SK-N-SH (cell line): ENCODE measurements around the gene TOMM22. TPM values are rescaled to one million over a fixed set of nuclear protein-coding genes. Genes with fewer than 3 reads are reported as not detected.

ENCODE experiments used
- CTCF ChIA-PET: fragments of 300-600, 350-600 bp; formaldehyde crosslinking; extraction: SDS; loops from one replicate; lab custom pipeline; 2021; lab: Yijun Ruan, JAX
- POLR2A ChIA-PET: fragments of 350-600 bp; sonication (Branson Sonifier 250); formaldehyde crosslinking; extraction: SDS; loops from one replicate; lab custom pipeline; 2020; ENCODE audit warnings: antibody characterized with exemption, inconsistent platforms; lab: Yijun Ruan, JAX
- DNase-seq: peaks from one replicate; pipeline ENCODE4 v3.0.0; 2012
- H2AFZ ChIP-seq: fragments of 200-600 bp; sonication (generic); 2 replicates; pipeline ENCODE4 v1.8.1; 2016; ENCODE audit warnings: antibody characterized with exemption, mild to moderate bottlenecking, low read depth
- H3F3A ChIP-seq: fragments of 200-600 bp; sonication (generic); replicated peaks from 2 replicates; pipeline ENCODE3; 2016; ENCODE audit warnings: antibody characterized with exemption, mild to moderate bottlenecking; ENCODE audit not compliant: insufficient read depth
- H3K27ac ChIP-seq, 2 experiments: fragments of 200-500 bp in 1 of 2; fragments of 200-600 bp in 1 of 2; sonication (Bioruptor generic) in 1 of 2; sonication (generic), shearing (Covaris generic) in 1 of 2; 2 replicates each; pipeline versions ENCODE4 v1.5.1 to v1.6.1; 2014 to 2016; ENCODE audit warnings: low read depth in 2 of 2, inconsistent platforms in 1 of 2, low read length in 1 of 2, mild to moderate bottlenecking in 1 of 2, mixed read lengths in 1 of 2
- H3K27me3 ChIP-seq: fragments of 200-600 bp; sonication (generic), shearing (Covaris generic); 2 replicates; pipeline ENCODE4 v1.6.1; 2016; ENCODE audit warnings: mixed run types; ENCODE audit not compliant: insufficient read depth
- H3K36me3 ChIP-seq, 2 experiments: fragments of 200-500 bp in 1 of 2; fragments of 200-600 bp in 1 of 2; sonication (Bioruptor generic) in 1 of 2; sonication (generic) in 1 of 2; replicated peaks in 1 of 2; 2 replicates each; pipeline versions ENCODE3 to v1.5.1; 2014 to 2016; ENCODE audit warnings: low read length in 1 of 2, mild to moderate bottlenecking in 1 of 2; ENCODE audit not compliant: insufficient read depth in 2 of 2, control insufficient read depth in 1 of 2
- H3K4me1 ChIP-seq, 2 experiments: fragments of 200-500 bp in 1 of 2; fragments of 200-600 bp in 1 of 2; sonication (Bioruptor generic) in 1 of 2; sonication (generic), shearing (Covaris generic) in 1 of 2; 2 replicates each; pipeline versions ENCODE4 v1.5.1 to v1.6.1; 2014 to 2016; ENCODE audit warnings: low read depth in 1 of 2, low read length in 1 of 2, mixed run types in 1 of 2; ENCODE audit not compliant: insufficient read depth in 2 of 2, control insufficient read depth in 1 of 2
- H3K4me2 ChIP-seq: fragments of 200-600 bp; sonication (generic), shearing (Covaris generic); 2 replicates; pipeline ENCODE4 v1.6.1; 2017; ENCODE audit warnings: mixed run types
- H3K4me3 ChIP-seq, 2 experiments: fragments of 200-500 bp in 1 of 2; fragments of 200-600 bp in 1 of 2; sonication (Bioruptor generic) in 1 of 2; sonication (generic), shearing (Covaris generic) in 1 of 2; 2 replicates each; pipeline versions ENCODE4 v1.5.1 to v1.8.1; 2014 to 2016; ENCODE audit warnings: low read depth in 2 of 2, inconsistent platforms in 1 of 2, low read length in 1 of 2, mild to moderate bottlenecking in 1 of 2, mixed read lengths in 1 of 2, moderate library complexity in 1 of 2
- H3K79me2 ChIP-seq: fragments of 200-600 bp; sonication (generic); 2 replicates; pipeline ENCODE4 v1.8.1; 2017; ENCODE audit warnings: mild to moderate bottlenecking; ENCODE audit not compliant: insufficient read depth
- H3K9ac ChIP-seq: fragments of 200-600 bp; sonication (generic); 2 replicates; pipeline ENCODE4 v1.6.1; 2017; ENCODE audit warnings: mixed run types
- H3K9me2 ChIP-seq: fragments of 200-600 bp; sonication (generic); 2 replicates; pipeline ENCODE4 v1.6.1; 2017; ENCODE audit warnings: mixed run types
- H3K9me3 ChIP-seq: fragments of 200-600 bp; sonication (generic); 2 replicates; pipeline ENCODE4 v1.6.1; 2017; ENCODE audit warnings: mixed run types, mild to moderate bottlenecking, moderate library complexity
- H4K20me1 ChIP-seq: fragments of 200-600 bp; sonication (generic); 2 replicates; pipeline ENCODE4 v1.6.1; 2017; ENCODE audit warnings: mild to moderate bottlenecking, mixed run types; ENCODE audit not compliant: insufficient read depth
- ELF1 ChIP-seq: IDR thresholded peaks from 2 replicates; pipeline ENCODE4 v1.4.0; 2012
- GATA2 ChIP-seq: sonication (generic); formaldehyde crosslinking; IDR thresholded peaks from 2 replicates; pipeline ENCODE4 v1.5.0; 2020; ENCODE audit warnings: mild to moderate bottlenecking, missing genetic modification reagents
- IRF3 ChIP-seq: fragments of 150-350 bp; IDR thresholded peaks from 2 replicates; pipeline ENCODE4 v1.6.1; 2016; ENCODE audit warnings: mild to moderate bottlenecking, low read depth, low read length
- NFIC ChIP-seq: IDR thresholded peaks from 2 replicates; pipeline ENCODE4 v1.4.0; 2012; ENCODE audit warnings: borderline replicate concordance
- POLR2AphosphoS5 ChIP-seq: IDR thresholded peaks from 2 replicates; pipeline ENCODE4 v1.6.1; 2012; ENCODE audit warnings: low read depth, low read length
- REST ChIP-seq: IDR thresholded peaks from 2 replicates; pipeline ENCODE4 v1.6.1; 2012; ENCODE audit warnings: mild to moderate bottlenecking, low read depth, low read length, moderate library complexity
- RXRA ChIP-seq: IDR thresholded peaks from 2 replicates; pipeline ENCODE4 v1.4.0; 2012; ENCODE audit warnings: low read depth, mild to moderate bottlenecking, borderline replicate concordance
- SIN3A ChIP-seq: IDR thresholded peaks from 2 replicates; pipeline ENCODE4 v1.6.1; 2012; ENCODE audit warnings: low read depth, mild to moderate bottlenecking, low read length, moderate library complexity, borderline replicate concordance
- TAF1 ChIP-seq: IDR thresholded peaks from 2 replicates; pipeline ENCODE4 v1.6.1; 2012; ENCODE audit warnings: low read depth, mild to moderate bottlenecking, low read length, moderate library complexity, borderline replicate concordance
- USF1 ChIP-seq: IDR thresholded peaks from 2 replicates; pipeline ENCODE4 v1.4.0; 2012; ENCODE audit warnings: low read depth, borderline replicate concordance
- USF2 ChIP-seq: fragments of 150-350 bp; IDR thresholded peaks from 2 replicates; pipeline ENCODE4 v1.6.1; 2017; ENCODE audit warnings: antibody characterized with exemption, low read length, low read depth, borderline replicate concordance
- WGBS: methylation state at CpG from one replicate; pipeline ENCODE4 v1.1.6; 2017; ENCODE audit warnings: low lambda C conversion rate; 5-methylcytosine and 5-hydroxymethylcytosine counted together
- polyA plus RNA-seq, 3 experiments: library from polyadenylated mRNA; depleted of rRNA; stranded (reverse); fragments of >200 nt; gene quantifications; 2 replicates each; pipeline ENCODE4 v1.2.3, GENCODE V29; 2012

Gene TOMM22
- polyA plus RNA-seq, 1 of the 3 experiments (the other 2 are of a cell fraction) = 33.1 TPM

GRCh38 chr22:38709306-38709705 lies 27.5 kb downstream of the TOMM22 start:
- Histone ChIP-seq H3K27ac (no peak overlapping the region), H3K9ac (no peak overlapping the region), H3K4me1 (peaks cover 0 to 5% of the 10 kb centered on the region in 2 experiments; a peak in 2 of 4 replicates), H3F3A (no peaks in the 10 kb centered on the region), H4K20me1 (peaks cover 21% of the 10 kb centered on the region; the same call in 1 of the 2 replicates), H3K4me2 (no peak overlapping the region), H3K79me2 (peaks cover 79% of the 10 kb centered on the region), H3K36me3 (peaks cover 0 to 3% of the 10 kb centered on the region in 2 experiments), H3K9me2 (no peaks in the 10 kb centered on the region), H3K27me3 (no peaks in the 10 kb centered on the region), H3K9me3 (no peaks in the 10 kb centered on the region), H3K4me3 (no peak overlapping the region), H2AFZ (no peak overlapping the region)
- TF ChIP-seq IRF3 = no peak
- TF ChIP-seq SIN3A = no peak
- no peak for TF ChIP-seq ELF1
- no peak for TF ChIP-seq TAF1
- TF ChIP-seq POLR2AphosphoS5 = no peak
- CTCF ChIA-PET = no interaction called here
- 91% methylated on average over 3 of the region's 3 CpGs for WGBS
- DNase-seq = no peak
- POLR2A ChIA-PET = interaction anchor here (0.6 kb wide), 1 partner anchor 41 kb away, joined by 3 read pairs; no protein-coding TSS in a partner anchor

- Histone ChIP-seq H3K4me3 (no peak overlapping the region), H3K4me1 (peaks cover 0 to 3% of the 10 kb centered on the region in 2 experiments; a peak in 1 of 4 replicates), H3K79me2 (peaks cover 89% of the 10 kb centered on the region), H3K9me2 (no peaks in the 10 kb centered on the region), H3K9ac (no peak overlapping the region), H3K9me3 (no peaks in the 10 kb centered on the region), H3F3A (no peaks in the 10 kb centered on the region), H2AFZ (no peak overlapping the region), H3K27me3 (no peaks in the 10 kb centered on the region), H3K36me3 (peaks cover 0 to 3% of the 10 kb centered on the region in 2 experiments), H4K20me1 (peaks cover 21% of the 10 kb centered on the region; the same call in 1 of the 2 replicates), H3K4me2 (no peak overlapping the region), H3K27ac (no peak overlapping the region)
- TF ChIP-seq GATA2 (CRISPR knock-in tag) (no peak), REST (no peak), USF2 (no peak), NFIC (no peak), USF1 (no peak), RXRA (no peak)
- ChIA-PET CTCF (no interaction called here), POLR2A (no interaction called here)
- DNase-seq = no peak
- WGBS = 88% methylated on average over 3 of the region's 3 CpGs
These were observed 28.6 kb downstream of the TOMM22 start for GRCh38 chr22:38710351-38710750.
